Ectodermal cell (in vitro differentiated cells): ENCODE data around the gene AMBRA1.

Experiments
- H3K27ac ChIP-seq: 2 replicates; pipeline ENCODE4 v1.7.0; 2013; ENCODE audit warnings: mild to moderate bottlenecking, low read depth, low read length; ENCODE audit not compliant: insufficient read depth, poor library complexity, severe bottlenecking
- H3K27me3 ChIP-seq: 2 replicates; pipeline ENCODE4 v1.7.0; 2013; ENCODE audit warnings: mild to moderate bottlenecking, low read length; ENCODE audit not compliant: insufficient read depth, control insufficient read depth, poor library complexity, severe bottlenecking
- H3K36me3 ChIP-seq: one replicate; pipeline ENCODE4 v1.7.0; 2013; ENCODE audit warnings: low read length; ENCODE audit not compliant: control insufficient read depth, insufficient read depth
- H3K4me1 ChIP-seq: one replicate; pipeline ENCODE4 v1.7.0; 2013; ENCODE audit warnings: low read length; ENCODE audit not compliant: control insufficient read depth, insufficient read depth
- H3K4me3 ChIP-seq: 2 replicates; pipeline ENCODE4 v1.7.0; 2013; ENCODE audit warnings: low read depth, low read length, control low read depth; ENCODE audit not compliant: insufficient read depth
- H3K9me3 ChIP-seq: 2 replicates; pipeline ENCODE4 v1.7.0; 2013; ENCODE audit warnings: mild to moderate bottlenecking, low read length, moderate library complexity; ENCODE audit not compliant: control insufficient read depth
- WGBS, 2 experiments: methylation state at CpG; one replicate each; pipeline ENCODE4 v1.1.7; 2013; ENCODE audit warnings: missing lambda C conversion rate in 2 of 2; 5-methylcytosine and 5-hydroxymethylcytosine counted together

AMBRA1 gene

DNA sequence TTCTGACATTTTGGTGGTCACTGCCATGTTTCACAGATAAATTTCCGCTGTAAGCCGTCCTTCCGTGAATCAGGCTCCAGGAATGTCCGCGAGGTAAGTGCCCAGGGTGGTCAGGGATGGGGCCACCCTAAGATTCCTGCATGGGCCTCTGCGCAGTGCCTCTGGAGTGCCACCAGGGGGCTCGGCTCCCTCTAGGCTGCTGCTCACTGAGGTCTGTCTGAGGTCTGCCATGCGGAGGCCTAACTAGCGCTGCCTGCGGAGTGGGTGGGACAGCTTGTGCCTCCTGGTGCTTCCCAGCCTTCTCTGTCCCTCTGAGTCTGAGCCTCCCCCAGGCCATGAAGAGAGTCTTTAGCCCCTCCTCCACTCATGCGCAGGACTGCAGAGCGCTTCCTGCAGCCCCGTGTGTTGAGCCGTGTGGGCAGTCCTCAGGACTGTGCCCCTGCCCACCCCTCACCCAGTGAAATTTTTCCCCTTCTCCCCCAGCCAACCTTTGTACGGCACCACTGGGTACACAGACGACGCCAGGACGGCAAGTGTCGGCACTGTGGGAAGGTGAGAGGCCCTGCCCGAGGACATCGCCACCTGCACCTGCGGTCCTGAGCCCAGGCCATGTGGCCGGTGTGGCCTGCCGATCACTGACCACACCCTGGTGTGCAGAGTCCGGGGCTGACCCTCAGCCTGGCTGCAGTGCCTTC is 224.2 kb downstream of the AMBRA1 start:
- H3K4me3 ChIP-seq, result no peak overlapping the region
- H3K9me3 ChIP-seq, result no peaks in the 10 kb centered on the region
- no peak overlapping the region for H3K27ac ChIP-seq
- no peaks in the 10 kb centered on the region for H3K36me3 ChIP-seq
- H3K4me1 ChIP-seq, result peaks cover 11% of the 10 kb centered on the region
- no peaks in the 10 kb centered on the region for H3K27me3 ChIP-seq
- 65 to 68% methylated on average over 25 of the region's 25 CpGs for WGBS, 2 experiments

GRCh38 chr11:46367916-46368267 is 225.9 kb downstream of the AMBRA1 start:
- peaks cover 20% of the 10 kb centered on the region for H3K4me1 ChIP-seq
- no peak overlapping the region for H3K4me3 ChIP-seq
- 93% methylated on average over 12 of the region's 12 CpGs for WGBS, 2 experiments
- no peaks in the 10 kb centered on the region for H3K36me3 ChIP-seq
- no peak overlapping the region for H3K27ac ChIP-seq
- no peaks in the 10 kb centered on the region for H3K27me3 ChIP-seq
- H3K9me3 ChIP-seq, result no peaks in the 10 kb centered on the region

- no peak overlapping the region for H3K4me3 ChIP-seq
- no peaks in the 10 kb centered on the region for H3K9me3 ChIP-seq
- no peak overlapping the region for H3K27ac ChIP-seq
- peaks cover 22% of the 10 kb centered on the region for H3K4me1 ChIP-seq
- no peaks in the 10 kb centered on the region for H3K27me3 ChIP-seq
- H3K36me3 ChIP-seq, result no peaks in the 10 kb centered on the region
- 52 to 56% methylated on average over 32 of the region's 32 CpGs for WGBS, 2 experiments
These were observed 226.4 kb downstream of the AMBRA1 start for GRCh38 chr11:46367244-46367915.

DNA sequence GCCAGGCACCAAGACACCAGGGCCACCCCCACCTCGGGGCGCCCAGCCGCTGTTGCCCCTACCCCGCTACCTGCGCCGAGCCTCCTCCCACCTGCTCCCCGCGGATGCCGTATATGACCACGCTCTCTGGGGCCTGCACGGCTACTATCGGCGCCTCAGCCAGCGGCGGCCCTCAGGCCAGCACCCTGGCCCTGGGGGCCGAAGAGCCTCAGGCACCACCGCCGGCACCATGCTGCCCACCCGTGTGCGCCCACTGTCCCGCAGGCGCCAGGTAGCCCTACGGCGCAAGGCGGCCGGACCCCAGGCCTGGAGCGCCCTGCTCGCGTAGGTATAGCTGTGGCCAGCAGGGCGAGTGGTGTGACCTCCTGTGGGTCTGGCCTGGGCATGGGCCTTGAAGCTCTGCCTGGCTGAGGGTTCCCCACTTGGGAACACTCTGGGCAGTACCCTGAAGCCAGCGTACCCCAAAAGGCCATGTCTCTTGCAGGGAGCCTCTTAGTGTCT is 227.1 kb downstream of the AMBRA1 start:
- Histone ChIP-seq H3K27ac (no peak overlapping the region), H3K36me3 (no peaks in the 10 kb centered on the region), H3K4me1 (peaks cover 29% of the 10 kb centered on the region), H3K9me3 (no peaks in the 10 kb centered on the region), H3K27me3 (no peaks in the 10 kb centered on the region), H3K4me3 (no peak overlapping the region)
- WGBS, 2 experiments, result 95 to 96% methylated on average over 31 of the region's 31 CpGs

DNA sequence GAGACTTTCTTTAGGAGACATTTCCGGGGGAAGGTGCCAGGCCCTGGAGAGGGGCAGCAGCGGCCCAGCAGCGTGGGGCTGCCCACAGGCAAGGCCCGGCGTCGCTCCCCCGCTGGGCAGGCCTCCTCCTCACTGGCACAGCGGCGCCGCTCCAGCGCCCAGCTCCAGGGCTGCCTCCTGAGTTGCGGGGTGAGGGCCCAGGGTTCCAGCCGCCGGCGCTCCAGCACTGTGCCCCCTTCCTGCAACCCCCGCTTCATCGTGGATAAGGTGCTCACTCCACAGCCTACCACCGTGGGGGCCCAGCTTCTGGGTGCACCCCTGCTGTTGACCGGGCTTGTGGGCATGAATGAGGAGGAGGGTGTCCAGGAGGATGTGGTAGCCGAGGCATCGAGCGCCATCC is 227.6 kb downstream of the AMBRA1 start:
- peaks cover 33% of the 10 kb centered on the region for H3K4me1 ChIP-seq
- no peaks in the 10 kb centered on the region for H3K27me3 ChIP-seq
- no peak overlapping the region for H3K4me3 ChIP-seq
- no peak overlapping the region for H3K27ac ChIP-seq
- H3K36me3 ChIP-seq, result no peaks in the 10 kb centered on the region
- 95 to 96% methylated on average over 22 of the region's 22 CpGs for WGBS, 2 experiments
- no peaks in the 10 kb centered on the region for H3K9me3 ChIP-seq

GRCh38 chr11:46364791-46365190 is 229.0 kb downstream of the AMBRA1 start:
- Histone ChIP-seq H3K4me1 (peaks cover 34% of the 10 kb centered on the region), H3K27ac (no peak overlapping the region), H3K9me3 (no peaks in the 10 kb centered on the region), H3K27me3 (no peaks in the 10 kb centered on the region), H3K36me3 (no peaks in the 10 kb centered on the region), H3K4me3 (no peak overlapping the region)
- WGBS, 2 experiments, result 88 to 92% methylated on average over 3 of the region's 3 CpGs

DNA sequence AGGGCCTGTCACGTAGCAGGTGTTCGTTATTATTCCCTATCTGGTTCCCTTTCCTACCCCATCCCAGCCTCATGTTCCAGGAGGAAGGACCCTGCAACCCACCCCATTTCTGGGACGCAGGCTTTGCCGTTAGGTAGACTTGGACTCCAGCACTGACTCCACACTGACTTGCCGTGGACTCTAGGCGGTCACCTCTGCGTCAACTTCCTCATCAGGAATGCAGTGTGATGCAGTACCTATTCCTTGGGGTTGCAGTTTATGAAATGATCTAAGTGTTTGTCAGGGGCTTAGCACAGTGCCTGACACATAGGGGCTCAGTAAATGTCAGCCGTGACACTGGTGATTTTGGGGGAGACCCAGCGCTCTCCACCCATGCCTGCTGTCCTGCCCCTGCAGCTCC is 229.8 kb downstream of the AMBRA1 start:
- H3K4me3 ChIP-seq, result no peak overlapping the region
- H3K4me1 ChIP-seq, result peaks cover 31% of the 10 kb centered on the region
- no peaks in the 10 kb centered on the region for H3K36me3 ChIP-seq
- H3K27me3 ChIP-seq, result no peaks in the 10 kb centered on the region
- 93 to 95% methylated on average over 9 of the region's 9 CpGs for WGBS, 2 experiments
- H3K27ac ChIP-seq, result no peak overlapping the region
- H3K9me3 ChIP-seq, result no peaks in the 10 kb centered on the region

DNA sequence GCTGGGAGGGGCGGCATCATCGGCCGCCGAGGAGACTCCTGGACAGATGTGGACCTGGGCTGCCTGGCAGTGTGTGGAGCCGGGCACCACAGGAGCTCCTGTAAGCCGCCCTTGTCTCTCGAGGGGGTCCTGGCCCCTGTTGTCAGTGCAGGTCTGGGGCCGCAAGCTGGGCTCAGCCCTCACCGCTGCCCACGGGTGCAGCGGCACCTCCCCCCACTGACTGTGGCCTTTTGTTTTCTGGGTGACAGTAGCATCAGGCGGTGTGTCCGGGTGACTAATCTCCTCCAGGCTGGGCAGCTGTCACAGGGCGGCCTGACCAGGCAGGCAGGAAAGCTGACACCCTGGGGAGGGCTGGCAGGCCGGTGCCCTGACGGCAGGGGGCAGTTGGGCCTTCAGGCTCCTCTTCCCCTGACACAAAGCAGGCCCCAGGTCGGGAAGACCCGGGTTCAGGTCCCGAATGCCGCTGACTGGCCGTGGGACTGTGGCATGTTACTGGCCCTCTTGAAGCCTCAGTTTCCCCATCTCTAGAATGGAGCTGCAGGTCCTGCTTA is 230.3 kb downstream of the AMBRA1 start:
- no peaks in the 10 kb centered on the region for H3K36me3 ChIP-seq
- peaks cover 31% of the 10 kb centered on the region for H3K4me1 ChIP-seq
- H3K4me3 ChIP-seq, result no peak overlapping the region
- 86 to 89% methylated on average over 21 of the region's 21 CpGs for WGBS, 2 experiments
- no peaks in the 10 kb centered on the region for H3K9me3 ChIP-seq
- no peaks in the 10 kb centered on the region for H3K27me3 ChIP-seq
- peak overlapping the region; percentile 55 for H3K27ac ChIP-seq

GRCh38 chr11:46363031-46363407 is 230.8 kb downstream of the AMBRA1 start:
- Histone ChIP-seq H3K36me3 (no peaks in the 10 kb centered on the region), H3K27ac (peak overlapping the region; percentile 55), H3K27me3 (no peaks in the 10 kb centered on the region), H3K9me3 (no peaks in the 10 kb centered on the region), H3K4me1 (peaks cover 31% of the 10 kb centered on the region), H3K4me3 (no peak overlapping the region)
- WGBS, 2 experiments, result 71 to 73% methylated on average over 9 of the region's 9 CpGs

DNA sequence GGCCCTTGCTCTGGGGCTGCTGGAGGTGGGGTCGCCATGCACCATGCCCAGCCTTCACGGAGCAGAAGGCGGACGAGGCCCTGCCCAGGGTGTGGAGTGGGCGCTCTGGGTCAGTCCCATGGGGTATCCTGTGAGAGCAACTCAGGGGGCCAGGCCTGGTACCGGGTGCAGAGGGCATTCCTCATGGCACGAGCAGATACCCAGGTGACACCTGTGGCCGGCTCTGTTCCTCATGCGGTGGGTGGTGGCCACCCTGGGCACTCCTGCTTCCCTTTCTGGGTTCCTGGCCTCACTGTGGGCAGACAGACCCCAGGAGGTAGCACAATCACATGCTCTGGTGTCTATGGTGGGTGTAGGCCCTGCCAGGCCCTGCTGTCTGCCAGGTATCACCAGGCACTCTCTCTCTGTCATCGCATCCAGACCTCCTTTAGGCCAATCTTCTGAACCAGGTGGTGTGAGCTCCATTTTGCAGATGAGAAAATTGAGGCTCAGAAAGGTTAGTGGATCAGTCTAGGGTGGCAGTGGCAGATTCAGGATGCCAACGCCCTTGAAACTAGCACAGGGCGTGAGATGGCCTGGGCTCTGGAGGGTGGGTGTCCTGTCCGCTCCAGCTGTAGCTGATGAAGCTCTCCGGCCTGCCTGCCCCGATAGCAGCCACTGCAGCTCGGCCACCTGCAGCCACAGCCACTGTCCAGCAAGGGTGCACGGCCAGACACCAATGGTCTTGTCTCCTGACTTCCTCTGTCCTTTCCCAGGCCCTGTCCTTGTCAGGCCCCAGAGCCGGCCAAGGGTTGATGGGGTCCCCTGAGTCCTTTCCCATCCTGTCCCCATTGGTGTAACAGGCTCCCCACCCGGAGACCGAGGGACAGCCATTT is 231.4 kb downstream of the AMBRA1 start:
- H3K4me3 ChIP-seq, result no peak overlapping the region
- no peaks in the 10 kb centered on the region for H3K27me3 ChIP-seq
- H3K9me3 ChIP-seq, result no peaks in the 10 kb centered on the region
- WGBS, 2 experiments, result 95 to 96% methylated on average over 20 of the region's 20 CpGs
- no peak overlapping the region for H3K27ac ChIP-seq
- H3K36me3 ChIP-seq, result no peaks in the 10 kb centered on the region
- H3K4me1 ChIP-seq, result peaks cover 33% of the 10 kb centered on the region
